Calu3 (cell line): Measurements from ENCODE around the gene CYP3A5. TPM values are rescaled to one million over a fixed set of nuclear protein-coding genes. Genes with fewer than 3 reads are reported as not detected.
A peak's percentile ranks its signal among the peaks of the same experiment; 100 is the strongest.
"Not testable (repeated sequence)": the region's sequence is repeated elsewhere in the genome, so short reads cannot be mapped to it uniquely, and the experiment has no call there.

Source experiments
- BruUV-seq: library from RNA; stranded (reverse); fragments of 400-500 nt; replicated peaks from 2 replicates; lab custom pipeline; 2021; lab: Mats Ljungman, UMichigan
- CTCF ChIA-PET: fragments of 300-600 bp; sonication (Branson Sonifier 250); formaldehyde crosslinking; loops from one replicate; lab custom pipeline; 2022; ENCODE audit warnings: antibody characterized with exemption; lab: Charles Lee
- DNase-seq: peaks from one replicate; pipeline ENCODE4 v3.0.0; 2022
- H3K27ac Mint-ChIP-seq: one replicate; pipeline ENCODE4 v1.8.0; 2022; ENCODE audit warnings: mixed read lengths; ENCODE audit not compliant: unreplicated experiment
- H3K27me3 Mint-ChIP-seq: one replicate; pipeline ENCODE4 v1.8.0; 2022; ENCODE audit warnings: mixed read lengths; ENCODE audit not compliant: unreplicated experiment
- H3K36me3 Mint-ChIP-seq: one replicate; pipeline ENCODE4 v1.8.0; 2022; ENCODE audit warnings: mild to moderate bottlenecking, moderate library complexity, mixed read lengths; ENCODE audit not compliant: insufficient read depth, unreplicated experiment
- H3K4me1 Mint-ChIP-seq: one replicate; pipeline ENCODE4 v1.8.0; 2022; ENCODE audit warnings: mild to moderate bottlenecking, low read depth, mixed read lengths; ENCODE audit not compliant: unreplicated experiment
- H3K4me3 Mint-ChIP-seq: one replicate; pipeline ENCODE4 v1.8.0; 2022; ENCODE audit warnings: mild to moderate bottlenecking, low read depth, moderate library complexity, mixed read lengths; ENCODE audit not compliant: unreplicated experiment
- H3K9me3 Mint-ChIP-seq: one replicate; pipeline ENCODE4 v1.8.0; 2022; ENCODE audit warnings: low read depth, mixed read lengths; ENCODE audit not compliant: unreplicated experiment
- CTCF ChIP-seq: fragments of 200-600 bp; IDR thresholded peaks from one replicate; pipeline ENCODE4 v1.8.0; 2022; ENCODE audit warnings: antibody characterized with exemption; ENCODE audit not compliant: unreplicated experiment
- intact Hi-C: fragments of 100-400 bp; cut with micrococcal nuclease; formaldehyde crosslinking; loops from one replicate; pipeline ENCODE4 v1.10.0; 2022; ENCODE audit not compliant: unreplicated experiment
- total RNA-seq: library from RNA; stranded (reverse); gene quantifications from 2 replicates; pipeline ENCODE4 v1.2.3, GENCODE V29; 2022

CYP3A5 gene
- total RNA-seq, 1 experiment from 2014 or later = 44.9 TPM

DNA sequence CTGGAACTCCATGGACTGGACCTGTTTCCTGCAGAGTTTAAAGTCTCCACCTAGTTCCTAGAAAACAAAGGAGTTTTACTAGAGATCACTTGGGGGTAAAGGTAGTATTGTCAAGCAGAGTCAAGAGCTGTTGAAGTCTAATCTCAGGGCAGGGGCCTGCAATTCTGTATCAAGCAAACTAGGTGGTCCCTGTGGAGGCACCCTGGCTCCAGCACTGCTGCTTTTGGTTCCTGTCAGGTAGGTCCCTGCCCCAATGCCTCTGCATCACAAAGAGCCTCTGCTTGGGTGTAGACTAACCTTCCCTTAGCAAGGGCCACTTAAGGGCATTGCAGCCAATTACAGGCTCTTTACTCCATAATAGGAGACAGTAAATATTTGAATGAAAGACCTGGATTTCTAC, 40.5 kb downstream of the CYP3A5 start:
- Mint-ChIP-seq H3K9me3 (no peaks in the 10 kb centered on the region), H3K4me1 (no peaks in the 10 kb centered on the region), H3K4me3 (no peak overlapping the region), H3K36me3 (no peaks in the 10 kb centered on the region), H3K27me3 (no peaks in the 10 kb centered on the region), H3K27ac (no peak overlapping the region)
- no peak for TF ChIP-seq CTCF
- BruUV-seq = no TSS peak
- intact Hi-C loops = no loop called here
- DNase-seq = no peak
- CTCF ChIA-PET = no interaction called here

DNA sequence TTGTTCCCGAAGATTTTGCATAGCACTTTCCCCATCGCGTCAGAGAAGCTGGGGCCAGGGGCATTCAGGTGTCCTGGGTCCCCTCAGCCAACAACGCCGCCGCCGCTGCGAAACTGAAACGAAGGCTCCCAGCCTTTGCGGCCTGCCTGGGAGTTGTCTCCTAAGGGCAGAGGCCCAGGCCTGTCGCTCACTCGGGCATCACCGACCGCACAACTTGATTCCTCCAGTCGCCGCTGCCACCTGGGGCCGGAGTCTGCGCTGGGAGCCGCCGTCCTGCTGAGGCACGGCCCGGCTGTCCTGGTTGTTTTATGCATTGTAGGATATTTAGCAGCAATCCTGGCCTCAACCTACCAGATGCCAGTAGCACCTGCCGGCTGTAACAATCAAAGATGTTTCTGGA, 41.1 kb downstream of the CYP3A5 start:
- BruUV-seq = no TSS peak
- no peak for TF ChIP-seq CTCF
- Mint-ChIP-seq H3K4me1 (no peaks in the 10 kb centered on the region), H3K27me3 (no peaks in the 10 kb centered on the region), H3K27ac (no peak overlapping the region), H3K9me3 (no peaks in the 10 kb centered on the region), H3K4me3 (no peak overlapping the region), H3K36me3 (no peaks in the 10 kb centered on the region)
- intact Hi-C loops = no loop called here
- no peak for DNase-seq
- CTCF ChIA-PET = no interaction called here

DNA sequence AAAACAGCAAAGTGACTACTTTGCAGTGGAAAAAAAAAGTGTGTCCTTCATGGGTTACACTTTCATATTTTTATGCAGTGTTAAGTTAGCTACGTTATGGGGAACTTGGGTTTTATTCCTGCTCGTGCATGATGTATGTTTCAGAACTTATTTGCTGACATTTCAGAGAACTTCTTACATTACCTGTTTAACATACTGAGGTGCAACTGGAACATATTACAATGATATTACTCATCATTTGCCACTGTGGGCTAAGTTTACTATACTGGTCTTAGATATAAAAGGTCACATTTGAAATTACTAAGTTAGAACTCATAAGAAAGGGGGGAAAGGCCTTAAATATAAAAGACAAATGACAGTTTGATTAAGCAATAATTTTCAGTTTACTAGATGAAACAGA, 42.4 kb downstream of the CYP3A5 start:
- BruUV-seq, intact Hi-C loops: not testable (repeated sequence)

GRCh38 chr7:99631295-99632109, 48.3 kb downstream of the CYP3A5 start:
- Mint-ChIP-seq H3K4me3 (no peak overlapping the region), H3K36me3 (peaks cover 5% of the 10 kb centered on the region), H3K4me1 (no peaks in the 10 kb centered on the region), H3K27me3 (no peaks in the 10 kb centered on the region), H3K9me3 (no peaks in the 10 kb centered on the region), H3K27ac (no peak overlapping the region)
- CTCF ChIA-PET = interaction anchor here (0.7 to 1.7 kb wide), 2 partner anchors 207 to 422 kb away, joined by 3 to 10 read pairs; no protein-coding TSS in a partner anchor
- peak; percentile 5 for DNase-seq
- intact Hi-C loops = loop anchor here (1.0 kb wide), 1 partner anchor 207 kb away; no protein-coding TSS in a partner anchor
- BruUV-seq = no TSS peak
- TF ChIP-seq CTCF = no peak

More for the DNA sequence above, 42.4 kb downstream of the CYP3A5 start:
- H3K4me1 Mint-ChIP-seq, DNase-seq, H3K36me3 Mint-ChIP-seq, H3K9me3 Mint-ChIP-seq, H3K27me3 Mint-ChIP-seq, H3K27ac Mint-ChIP-seq, H3K4me3 Mint-ChIP-seq, CTCF ChIA-PET: not testable (repeated sequence)

- H3K9me3 Mint-ChIP-seq = no peaks in the 10 kb centered on the region
- H3K27ac Mint-ChIP-seq = no peak overlapping the region
- CTCF ChIA-PET = no interaction called here
- intact Hi-C loops = no loop called here
- peaks cover 5% of the 10 kb centered on the region for H3K36me3 Mint-ChIP-seq
- no peak overlapping the region for H3K4me3 Mint-ChIP-seq
- no peak for TF ChIP-seq CTCF
- no peak for DNase-seq
- H3K27me3 Mint-ChIP-seq = no peaks in the 10 kb centered on the region
- H3K4me1 Mint-ChIP-seq = no peaks in the 10 kb centered on the region
- no TSS peak for BruUV-seq
These were observed 50.2 kb downstream of the CYP3A5 start for GRCh38 chr7:99629643-99630042.
